ELR (cell line): ENCODE data around the gene AHCYL2.
A peak's percentile ranks its signal among the peaks of the same experiment; 100 is the strongest.
"Not testable (repeated sequence)": the region's sequence is repeated elsewhere in the genome, so short reads cannot be mapped to it uniquely, and the experiment has no call there.

Source experiments
- DNase-seq: peaks from one replicate; pipeline ENCODE4 v3.0.0-alpha.2; 2015; ENCODE audit warnings: low read depth

AHCYL2 gene

GRCh38 chr7:129427526-129428045 is 202.8 kb downstream of the AHCYL2 start:
- DNase-seq: no peak

- DNase-seq: no peak
These were observed 207.2 kb downstream of the AHCYL2 start for GRCh38 chr7:129431911-129432643.

GRCh38 chr7:129433847-129434674 is 209.2 kb downstream of the AHCYL2 start, which contains the start of gene STRIP2:
TSS of gene STRIP2 (plus strand) at chr7:129434432. CDS start at chr7:129434473, 41 bp downstream.
- peak; percentile 90 for DNase-seq

- peak; percentile 47 for DNase-seq
These were observed 210.0 kb downstream of the AHCYL2 start for GRCh38 chr7:129434675-129435318.

- peak; percentile 6 for DNase-seq
These were observed 210.6 kb downstream of the AHCYL2 start for GRCh38 chr7:129435414-129435829.

- no peak for DNase-seq
These were observed 211.6 kb downstream of the AHCYL2 start for GRCh38 chr7:129436335-129436923.

- DNase-seq: no peak
These were observed 212.4 kb downstream of the AHCYL2 start for GRCh38 chr7:129437190-129437589.

- DNase-seq: no peak
These were observed 213.5 kb downstream of the AHCYL2 start for GRCh38 chr7:129438281-129438838.

GRCh38 chr7:129438839-129439651 is 214.2 kb downstream of the AHCYL2 start:
- DNase-seq: peak; percentile 89

- no peak for DNase-seq
These were observed 215.3 kb downstream of the AHCYL2 start for GRCh38 chr7:129439963-129440625.

GRCh38 chr7:129443612-129444011 is 218.8 kb downstream of the AHCYL2 start:
- no peak for DNase-seq

GRCh38 chr7:129444776-129445175 is 219.9 kb downstream of the AHCYL2 start:
- DNase-seq: not testable (repeated sequence)

GRCh38 chr7:129446925-129447324 is 222.1 kb downstream of the AHCYL2 start:
- not testable (repeated sequence) for DNase-seq

GRCh38 chr7:129447445-129447844 is 222.6 kb downstream of the AHCYL2 start:
- not testable (repeated sequence) for DNase-seq

GRCh38 chr7:129448608-129449007 is 223.8 kb downstream of the AHCYL2 start:
- DNase-seq: not testable (repeated sequence)

GRCh38 chr7:129450295-129450694 is 225.5 kb downstream of the AHCYL2 start:
- no peak for DNase-seq

- DNase-seq: peak; percentile 10
These were observed 227.9 kb downstream of the AHCYL2 start for GRCh38 chr7:129452589-129453231.

- no peak for DNase-seq
These were observed 228.8 kb downstream of the AHCYL2 start for GRCh38 chr7:129453510-129454248.

- DNase-seq: no peak
These were observed 229.4 kb downstream of the AHCYL2 start for GRCh38 chr7:129454249-129454551.
